Upper lobe of right lung (tissue), 1 donor: ENCODE measurements around the gene ITGBL1. TPM values are rescaled to one million over a fixed set of nuclear protein-coding genes. Genes with fewer than 3 reads are reported as not detected.
A peak's percentile ranks its signal among the peaks of the same experiment; 100 is the strongest.

Source experiments
- ATAC-seq: fragments of 200-7000 bp; cut with Tn5 transposase; one replicate; pipeline ENCODE4 v1.9.1; 2020; ENCODE audit warnings: mild to moderate bottlenecking, moderate library complexity
- DNase-seq: peaks from one replicate; pipeline ENCODE4 v3.0.0-alpha.2; 2020
- H3K27ac ChIP-seq: fragments of 200-600 bp; one replicate; pipeline ENCODE4 v1.8.0; 2022
- H3K27me3 ChIP-seq: fragments of 200-600 bp; one replicate; pipeline ENCODE4 v1.8.0; 2022; ENCODE audit warnings: mild to moderate bottlenecking
- H3K36me3 ChIP-seq: fragments of 200-600 bp; one replicate; pipeline ENCODE4 v1.8.0; 2022
- H3K4me1 ChIP-seq: fragments of 200-600 bp; one replicate; pipeline ENCODE4 v1.8.0; 2022
- H3K4me3 ChIP-seq: fragments of 200-600 bp; one replicate; pipeline ENCODE4 v1.8.0; 2022; ENCODE audit warnings: mild to moderate bottlenecking
- H3K9me3 ChIP-seq: fragments of 200-600 bp; one replicate; pipeline ENCODE4 v1.8.0; 2022
- intact Hi-C: fragments of 100-400 bp; cut with DNase I; formaldehyde crosslinking; loops from one replicate; pipeline ENCODE4 v1.11.0; 2022
- total RNA-seq: library from RNA; stranded (reverse); fragmentation: NEBNext Ultra II Directional; extraction: Animal tissue kit (Norgen Biotek cat#: 25700); gene quantifications from one replicate; pipeline ENCODE4 v1.2.1, GENCODE V29; 2021
- TF ChIP-seq, protein P1 (sequence below): fragments of 200-600 bp; IDR thresholded peaks from one replicate; pipeline ENCODE4 v1.8.0; 2022; ENCODE audit warnings: antibody characterized with exemption
- donor health status: DM: no; HTN: yes; CAD: no; lungs with severe emphysema.

ITGBL1 gene
- total RNA-seq, 1 donor from 2014 or later = 43.6 TPM

DNA sequence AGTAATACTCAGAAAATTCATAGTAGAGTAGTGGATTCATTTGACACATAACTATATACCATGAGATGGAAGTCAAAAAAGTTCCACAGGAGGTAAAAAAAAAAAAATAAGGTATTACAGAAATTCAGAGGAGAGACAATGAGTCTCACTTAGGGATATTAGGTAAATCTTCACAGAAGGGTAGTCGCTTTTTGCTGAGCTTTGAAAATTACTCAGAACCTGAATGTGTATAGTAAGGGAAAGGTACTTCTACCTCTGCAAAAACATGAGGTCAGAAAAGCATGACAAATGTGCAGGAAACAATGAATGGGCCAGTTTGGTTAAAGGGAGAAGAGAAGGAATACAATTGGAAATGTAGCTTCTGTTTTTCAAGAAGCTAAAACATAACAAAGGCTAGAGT is 250.6 kb downstream of the ITGBL1 start:
- ATAC-seq (no peak), DNase-seq (no peak)
- Histone ChIP-seq H3K4me3 (no peak overlapping the region), H3K4me1 (no peaks in the 10 kb centered on the region), H3K27ac (no peak overlapping the region), H3K36me3 (no peaks in the 10 kb centered on the region), H3K9me3 (no peaks in the 10 kb centered on the region), H3K27me3 (no peaks in the 10 kb centered on the region)
- TF ChIP-seq, protein P1, sequence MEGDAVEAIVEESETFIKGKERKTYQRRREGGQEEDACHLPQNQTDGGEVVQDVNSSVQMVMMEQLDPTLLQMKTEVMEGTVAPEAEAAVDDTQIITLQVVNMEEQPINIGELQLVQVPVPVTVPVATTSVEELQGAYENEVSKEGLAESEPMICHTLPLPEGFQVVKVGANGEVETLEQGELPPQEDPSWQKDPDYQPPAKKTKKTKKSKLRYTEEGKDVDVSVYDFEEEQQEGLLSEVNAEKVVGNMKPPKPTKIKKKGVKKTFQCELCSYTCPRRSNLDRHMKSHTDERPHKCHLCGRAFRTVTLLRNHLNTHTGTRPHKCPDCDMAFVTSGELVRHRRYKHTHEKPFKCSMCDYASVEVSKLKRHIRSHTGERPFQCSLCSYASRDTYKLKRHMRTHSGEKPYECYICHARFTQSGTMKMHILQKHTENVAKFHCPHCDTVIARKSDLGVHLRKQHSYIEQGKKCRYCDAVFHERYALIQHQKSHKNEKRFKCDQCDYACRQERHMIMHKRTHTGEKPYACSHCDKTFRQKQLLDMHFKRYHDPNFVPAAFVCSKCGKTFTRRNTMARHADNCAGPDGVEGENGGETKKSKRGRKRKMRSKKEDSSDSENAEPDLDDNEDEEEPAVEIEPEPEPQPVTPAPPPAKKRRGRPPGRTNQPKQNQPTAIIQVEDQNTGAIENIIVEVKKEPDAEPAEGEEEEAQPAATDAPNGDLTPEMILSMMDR = no peak
- intact Hi-C loops = no loop called here

- H3K36me3 ChIP-seq = no peaks in the 10 kb centered on the region
- H3K27ac ChIP-seq = no peak overlapping the region
- no peaks in the 10 kb centered on the region for H3K4me1 ChIP-seq
- intact Hi-C loops = no loop called here
- TF ChIP-seq, protein P1 = no peak
- no peaks in the 10 kb centered on the region for H3K9me3 ChIP-seq
- DNase-seq (no peak), ATAC-seq (no peak)
- H3K4me3 ChIP-seq = no peak overlapping the region
- H3K27me3 ChIP-seq = no peaks in the 10 kb centered on the region
Observed at GRCh38 chr13:101703838-101704237, 251.4 kb downstream of the ITGBL1 start.

DNA sequence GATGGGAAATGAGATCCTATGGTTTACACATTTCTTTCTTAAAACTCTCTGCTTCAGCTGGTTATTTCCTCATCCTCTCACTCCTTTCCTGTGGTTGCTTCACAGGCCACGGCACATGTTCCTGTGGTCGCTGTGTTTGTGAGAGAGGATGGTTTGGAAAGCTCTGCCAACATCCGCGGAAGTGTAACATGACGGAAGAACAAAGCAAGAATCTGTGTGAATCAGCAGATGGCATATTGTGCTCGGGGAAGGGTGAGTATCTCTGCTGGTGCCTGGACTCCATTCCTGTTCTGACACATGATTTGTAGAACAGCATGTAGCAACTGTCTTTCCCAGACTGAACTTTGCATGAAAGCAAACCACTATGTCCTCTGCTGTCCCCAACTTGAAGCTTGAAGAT is 254.2 kb downstream of the ITGBL1 start:
- intact Hi-C loops = no loop called here
- ATAC-seq (peak; percentile 72), DNase-seq (no peak)
- Histone ChIP-seq H3K4me3 (no peak overlapping the region), H3K27me3 (no peaks in the 10 kb centered on the region), H3K4me1 (no peaks in the 10 kb centered on the region), H3K9me3 (no peaks in the 10 kb centered on the region), H3K27ac (no peak overlapping the region), H3K36me3 (no peaks in the 10 kb centered on the region)
- TF ChIP-seq, protein P1 = no peak

DNA sequence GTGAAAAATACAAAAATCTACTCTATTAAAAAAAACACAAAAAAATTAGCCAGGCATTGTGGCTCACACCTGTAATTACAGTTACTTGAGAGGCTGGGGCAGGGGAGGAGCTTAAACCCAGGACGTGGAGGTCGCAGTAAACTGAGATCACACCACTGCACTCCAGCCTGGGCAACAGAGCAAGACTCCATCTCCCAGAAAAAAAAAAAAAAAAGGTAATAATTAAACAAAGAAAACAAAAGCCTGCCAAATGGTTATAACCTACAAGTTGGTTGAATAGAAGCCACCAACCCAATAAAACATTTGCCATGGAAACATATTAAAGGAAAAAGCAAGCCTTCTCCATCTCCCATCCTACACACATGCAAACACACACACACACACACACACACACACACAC is 255.2 kb downstream of the ITGBL1 start:
- Histone ChIP-seq H3K27me3 (no peaks in the 10 kb centered on the region), H3K4me3 (no peak overlapping the region), H3K4me1 (no peaks in the 10 kb centered on the region), H3K9me3 (no peaks in the 10 kb centered on the region), H3K36me3 (no peaks in the 10 kb centered on the region), H3K27ac (no peak overlapping the region)
- TF ChIP-seq, protein P1 = no peak
- intact Hi-C loops = no loop called here
- no peak for DNase-seq
- ATAC-seq = no peak

GRCh38 chr13:101708115-101708514 is 255.6 kb downstream of the ITGBL1 start:
- Histone ChIP-seq H3K36me3 (no peaks in the 10 kb centered on the region), H3K27me3 (no peaks in the 10 kb centered on the region), H3K4me3 (no peak overlapping the region), H3K27ac (no peak overlapping the region), H3K9me3 (no peaks in the 10 kb centered on the region), H3K4me1 (no peaks in the 10 kb centered on the region)
- no peak for DNase-seq
- TF ChIP-seq, protein P1 = no peak
- ATAC-seq = no peak
- intact Hi-C loops = no loop called here

DNA sequence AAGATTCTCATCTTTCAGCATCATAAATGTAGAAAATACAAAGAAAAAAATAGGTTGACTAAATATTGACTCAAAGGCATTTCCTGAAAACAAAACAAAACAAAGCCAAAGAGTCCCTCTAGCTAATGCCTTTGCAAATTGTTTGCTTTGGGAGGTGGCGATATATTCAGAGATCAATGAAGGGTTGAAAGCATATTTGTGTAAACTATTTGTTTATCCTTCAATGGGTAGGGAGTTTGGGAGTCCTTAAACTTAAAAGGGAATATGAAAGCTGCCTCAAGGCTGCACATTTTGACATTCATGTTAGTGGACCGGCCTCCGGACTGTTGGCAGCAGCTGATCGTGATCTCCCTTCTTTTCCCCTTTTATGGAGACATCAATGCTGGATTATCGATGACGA is 257.5 kb downstream of the ITGBL1 start:
- no peak for DNase-seq
- no peak for ATAC-seq
- Histone ChIP-seq H3K4me3 (no peak overlapping the region), H3K27ac (no peak overlapping the region), H3K27me3 (no peaks in the 10 kb centered on the region), H3K4me1 (no peaks in the 10 kb centered on the region), H3K36me3 (no peaks in the 10 kb centered on the region), H3K9me3 (no peaks in the 10 kb centered on the region)
- TF ChIP-seq, protein P1 = no peak
- intact Hi-C loops = no loop called here
